Calu3 (cell line): ENCODE data around the gene BDH1. TPM values are rescaled to one million over a fixed set of nuclear protein-coding genes. Genes with fewer than 3 reads are reported as not detected.

ENCODE experiments used
- BruUV-seq: library from RNA; stranded (reverse); fragments of 400-500 nt; replicated peaks from 2 replicates; lab custom pipeline; 2021; lab: Mats Ljungman, UMichigan
- CTCF ChIA-PET: fragments of 300-600 bp; sonication (Branson Sonifier 250); formaldehyde crosslinking; loops from one replicate; lab custom pipeline; 2022; ENCODE audit warnings: antibody characterized with exemption; lab: Charles Lee
- DNase-seq: peaks from one replicate; pipeline ENCODE4 v3.0.0; 2022
- H3K27ac Mint-ChIP-seq: one replicate; pipeline ENCODE4 v1.8.0; 2022; ENCODE audit warnings: mixed read lengths; ENCODE audit not compliant: unreplicated experiment
- H3K27me3 Mint-ChIP-seq: one replicate; pipeline ENCODE4 v1.8.0; 2022; ENCODE audit warnings: mixed read lengths; ENCODE audit not compliant: unreplicated experiment
- H3K36me3 Mint-ChIP-seq: one replicate; pipeline ENCODE4 v1.8.0; 2022; ENCODE audit warnings: mild to moderate bottlenecking, moderate library complexity, mixed read lengths; ENCODE audit not compliant: insufficient read depth, unreplicated experiment
- H3K4me1 Mint-ChIP-seq: one replicate; pipeline ENCODE4 v1.8.0; 2022; ENCODE audit warnings: mild to moderate bottlenecking, low read depth, mixed read lengths; ENCODE audit not compliant: unreplicated experiment
- H3K4me3 Mint-ChIP-seq: one replicate; pipeline ENCODE4 v1.8.0; 2022; ENCODE audit warnings: mild to moderate bottlenecking, low read depth, moderate library complexity, mixed read lengths; ENCODE audit not compliant: unreplicated experiment
- H3K9me3 Mint-ChIP-seq: one replicate; pipeline ENCODE4 v1.8.0; 2022; ENCODE audit warnings: low read depth, mixed read lengths; ENCODE audit not compliant: unreplicated experiment
- CTCF ChIP-seq: fragments of 200-600 bp; IDR thresholded peaks from one replicate; pipeline ENCODE4 v1.8.0; 2022; ENCODE audit warnings: antibody characterized with exemption; ENCODE audit not compliant: unreplicated experiment
- intact Hi-C: fragments of 100-400 bp; cut with micrococcal nuclease; formaldehyde crosslinking; loops from one replicate; pipeline ENCODE4 v1.10.0; 2022; ENCODE audit not compliant: unreplicated experiment
- total RNA-seq: library from RNA; stranded (reverse); gene quantifications from 2 replicates; pipeline ENCODE4 v1.2.3, GENCODE V29; 2022

BDH1 gene
- total RNA-seq, 1 experiment from 2014 or later = 49.0 TPM

GRCh38 chr3:197525706-197526105 is 30.1 kb downstream of the BDH1 start:
- CTCF ChIA-PET = interaction anchor here (0.8 to 1.2 kb wide), 2 partner anchors 14 to 24 kb away, joined by 3 read pairs; no protein-coding TSS in a partner anchor
- Mint-ChIP-seq H3K36me3 (peaks cover 26% of the 10 kb centered on the region), H3K27ac (no peak overlapping the region), H3K27me3 (no peaks in the 10 kb centered on the region), H3K4me1 (peaks cover 22% of the 10 kb centered on the region), H3K9me3 (no peaks in the 10 kb centered on the region), H3K4me3 (no peak overlapping the region)
- intact Hi-C loops = no loop called here
- no peak for TF ChIP-seq CTCF
- BruUV-seq = no TSS peak
- DNase-seq = peak; percentile 37

- Mint-ChIP-seq H3K27me3 (no peaks in the 10 kb centered on the region), H3K27ac (no peak overlapping the region), H3K4me3 (no peak overlapping the region), H3K36me3 (peaks cover 37% of the 10 kb centered on the region), H3K9me3 (no peaks in the 10 kb centered on the region), H3K4me1 (peaks cover 38% of the 10 kb centered on the region)
- CTCF ChIA-PET = interaction anchor here (0.6 kb wide), 1 partner anchor 95 kb away, joined by 4 read pairs; no protein-coding TSS in a partner anchor
- TF ChIP-seq CTCF = no peak
- DNase-seq = no peak
- intact Hi-C loops = no loop called here
- no TSS peak for BruUV-seq
Observed at GRCh38 chr3:197524128-197524527, 31.6 kb downstream of the BDH1 start.

- H3K4me3 Mint-ChIP-seq = no peak overlapping the region
- H3K27me3 Mint-ChIP-seq = no peaks in the 10 kb centered on the region
- TF ChIP-seq CTCF = no peak
- no peak for DNase-seq
- no peaks in the 10 kb centered on the region for H3K9me3 Mint-ChIP-seq
- intact Hi-C loops = no loop called here
- no peak overlapping the region for H3K27ac Mint-ChIP-seq
- peaks cover 43% of the 10 kb centered on the region for H3K4me1 Mint-ChIP-seq
- CTCF ChIA-PET = no interaction called here
- BruUV-seq = no TSS peak
- peaks cover 37% of the 10 kb centered on the region for H3K36me3 Mint-ChIP-seq
Observed at GRCh38 chr3:197523526-197523925, 32.2 kb downstream of the BDH1 start.

GRCh38 chr3:197522881-197523441 is 32.8 kb downstream of the BDH1 start:
- no TSS peak for BruUV-seq
- peaks cover 43% of the 10 kb centered on the region for H3K4me1 Mint-ChIP-seq
- H3K36me3 Mint-ChIP-seq = peaks cover 37% of the 10 kb centered on the region
- no peak for TF ChIP-seq CTCF
- peak overlapping the region; percentile 54 for H3K4me3 Mint-ChIP-seq
- CTCF ChIA-PET = interaction anchor here (0.5 kb wide), 1 partner anchor 39 kb away, joined by 3 read pairs; no protein-coding TSS in a partner anchor
- H3K27ac Mint-ChIP-seq = peak overlapping the region; percentile 98
- intact Hi-C loops = no loop called here
- H3K9me3 Mint-ChIP-seq = no peaks in the 10 kb centered on the region
- DNase-seq = no peak
- H3K27me3 Mint-ChIP-seq = no peaks in the 10 kb centered on the region
